Measurements from ENCODE around the gene MCC.

The MCC gene

DNA sequence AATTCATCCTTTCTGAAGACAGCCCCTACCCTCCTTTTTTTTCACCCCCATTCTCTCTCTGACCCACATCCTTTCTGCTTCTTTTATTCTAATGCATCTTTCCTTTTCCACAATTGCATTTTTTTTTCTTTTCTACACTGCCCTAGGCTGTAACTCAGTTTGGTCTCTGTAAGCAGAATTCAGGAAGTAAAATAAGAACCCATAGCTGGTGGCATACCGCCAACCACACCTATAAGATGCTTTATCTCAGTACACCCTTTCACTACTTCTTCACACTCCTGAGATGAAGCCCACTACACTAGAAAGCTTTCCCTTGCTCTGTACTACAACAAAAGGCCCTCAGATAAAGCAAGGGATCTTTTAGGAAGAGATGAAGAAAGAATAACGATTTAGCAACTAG is 37.3 kb downstream of the MCC start:
- peaks cover 3% of the 10 kb centered on the region for H3K9me3 Mint-ChIP-seq

GRCh38 chr5:113450462-113450861 is 37.8 kb downstream of the MCC start:
- peaks cover 66% of the 10 kb centered on the region for H3K4me1 Mint-ChIP-seq
- TF ChIP-seq CTCF (IDR thresholded peaks at IDR 0.05; ENCODE audit: unreplicated experiment in 3 of 3), result no peak
- H3K27ac Mint-ChIP-seq, result peak overlapping the region; percentile 74 to 100 (median 97)
- H3K36me3 Mint-ChIP-seq (ENCODE audit: low read depth), result no peaks in the 10 kb centered on the region
- H3K27me3 Mint-ChIP-seq (ENCODE audit: low read depth), result no peaks in the 10 kb centered on the region
- peaks cover 3% of the 10 kb centered on the region for H3K9me3 Mint-ChIP-seq
- peak overlapping the region in 2 of 3 experiments; percentile 11 to 60 for H3K4me3 Mint-ChIP-seq

More for the DNA sequence above, 37.3 kb downstream of the MCC start:
- H3K27me3 Mint-ChIP-seq (ENCODE audit: low read depth), result no peaks in the 10 kb centered on the region
- H3K27ac Mint-ChIP-seq, result peak overlapping the region; percentile 74 to 100 (median 97)
- peak overlapping the region in 2 of 3 experiments; percentile 9 to 19 for H3K4me3 Mint-ChIP-seq
- no peaks in the 10 kb centered on the region for H3K36me3 Mint-ChIP-seq (ENCODE audit: low read depth)
- H3K4me1 Mint-ChIP-seq, result peaks cover 67% of the 10 kb centered on the region
- no peak for TF ChIP-seq CTCF (IDR thresholded peaks at IDR 0.05; ENCODE audit: unreplicated experiment in 3 of 3)

DNA sequence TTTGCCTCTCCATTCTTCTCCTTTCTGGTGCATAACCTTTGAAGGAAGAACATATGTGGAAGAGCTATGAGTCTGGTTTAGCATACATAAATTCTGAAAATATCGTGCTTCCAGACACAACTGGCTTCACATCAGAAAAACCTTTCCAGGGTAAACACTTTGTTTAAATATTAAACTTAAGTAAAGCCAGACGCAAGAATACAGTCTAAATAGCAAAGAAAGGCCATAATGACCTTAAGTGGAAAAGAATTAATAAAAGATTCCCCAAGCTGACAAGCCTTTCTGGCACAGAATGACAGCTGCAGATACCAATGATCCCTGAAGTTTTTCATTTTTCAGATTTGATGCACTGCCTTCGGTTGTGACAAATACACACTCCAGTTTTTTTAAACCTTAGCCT is 40.0 kb downstream of the MCC start:
- H3K4me1 Mint-ChIP-seq, result peaks cover 63% of the 10 kb centered on the region
- peak overlapping the region in 2 of 3 experiments; percentile 52 to 72 for H3K4me3 Mint-ChIP-seq

DNA sequence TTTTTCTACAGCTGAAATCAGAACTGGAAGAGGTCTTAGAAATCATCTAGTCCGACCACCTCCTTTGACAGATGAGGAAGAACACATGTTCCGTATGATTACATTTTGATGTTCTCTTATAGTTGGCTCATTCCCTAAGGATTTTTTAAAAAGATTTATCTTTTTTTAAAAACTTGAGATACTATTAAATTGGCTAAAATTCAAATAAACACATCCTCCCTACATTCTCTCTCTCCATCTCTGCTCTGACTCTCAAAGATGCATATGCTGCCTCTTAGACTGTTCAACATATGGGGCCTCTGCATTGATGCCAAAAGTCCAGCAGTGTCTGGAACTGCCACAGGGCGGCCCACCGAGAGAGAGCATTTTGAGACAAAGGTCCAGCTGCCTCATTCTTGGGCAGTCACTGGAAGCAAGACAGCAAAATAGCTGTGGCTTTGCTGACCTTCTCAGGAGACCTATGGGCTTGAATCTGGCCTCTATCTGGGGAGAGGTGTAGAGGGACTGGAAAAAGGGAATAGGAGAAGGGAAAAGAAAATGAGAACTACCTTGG is 40.7 kb downstream of the MCC start:
- Mint-ChIP-seq H3K4me3 (peak overlapping the region in 2 of 3 experiments; percentile 41 to 72), H3K36me3 (ENCODE audit: low read depth) (peaks cover 16% of the 10 kb centered on the region), H3K27ac (peak overlapping the region; percentile 97 to 100 (median 99)), H3K27me3 (ENCODE audit: low read depth) (no peaks in the 10 kb centered on the region), H3K9me3 (peaks cover 26% of the 10 kb centered on the region), H3K4me1 (peaks cover 58% of the 10 kb centered on the region)
- peak; percentile 41 to 44 (median 44) for TF ChIP-seq CTCF (IDR thresholded peaks at IDR 0.05; ENCODE audit: unreplicated experiment in 3 of 3)

More for the DNA sequence above, 40.0 kb downstream of the MCC start:
- Mint-ChIP-seq H3K36me3 (ENCODE audit: low read depth) (peaks cover 12% of the 10 kb centered on the region), H3K27me3 (ENCODE audit: low read depth) (no peaks in the 10 kb centered on the region), H3K27ac (peak overlapping the region; percentile 97 to 100 (median 99)), H3K9me3 (peaks cover 19% of the 10 kb centered on the region)
- TF ChIP-seq CTCF (IDR thresholded peaks at IDR 0.05; ENCODE audit: unreplicated experiment in 3 of 3), result no peak

DNA sequence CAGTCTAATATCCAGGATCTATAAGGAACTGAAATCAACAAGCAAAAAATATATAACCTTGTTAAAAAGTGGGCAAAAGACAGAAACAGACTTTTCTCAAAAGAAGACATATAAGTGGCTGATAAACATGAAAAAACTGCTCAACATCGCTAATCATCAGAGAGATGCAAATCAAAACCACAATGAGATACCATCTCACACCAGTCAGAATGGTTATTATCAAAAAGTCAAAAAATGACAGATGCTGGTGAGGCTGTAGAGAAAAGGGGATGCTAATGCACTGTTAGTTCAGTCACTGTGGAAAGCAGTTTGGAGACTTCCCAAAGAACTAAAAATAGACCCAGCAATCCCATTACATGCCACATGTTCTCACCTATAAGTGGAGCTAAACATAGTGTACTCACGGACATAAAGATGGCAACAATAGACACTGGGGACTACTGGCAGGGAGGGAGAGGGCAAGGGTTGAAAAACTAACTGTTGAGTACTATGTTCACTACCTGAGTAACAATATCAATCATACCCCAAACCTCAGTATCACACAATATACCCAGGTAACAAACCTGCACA is 41.8 kb downstream of the MCC start:
- H3K4me3 Mint-ChIP-seq, result no peak overlapping the region
- H3K27me3 Mint-ChIP-seq (ENCODE audit: low read depth), result no peaks in the 10 kb centered on the region
- peaks cover 28% of the 10 kb centered on the region for H3K9me3 Mint-ChIP-seq
- TF ChIP-seq CTCF (IDR thresholded peaks at IDR 0.05; ENCODE audit: unreplicated experiment in 3 of 3), result no peak
- H3K4me1 Mint-ChIP-seq, result peaks cover 53% of the 10 kb centered on the region
- H3K36me3 Mint-ChIP-seq (ENCODE audit: low read depth), result peaks cover 16% of the 10 kb centered on the region
- H3K27ac Mint-ChIP-seq, result peak overlapping the region; percentile 94 to 100 (median 99)

GRCh38 chr5:113437111-113437510 is 51.1 kb downstream of the MCC start:
- peaks cover 6% of the 10 kb centered on the region for H3K9me3 Mint-ChIP-seq
- no peak overlapping the region for H3K4me3 Mint-ChIP-seq
- H3K27me3 Mint-ChIP-seq (ENCODE audit: low read depth), result no peaks in the 10 kb centered on the region
- peak overlapping the region; percentile 25 to 98 (median 95) for H3K27ac Mint-ChIP-seq
- peaks cover 33% of the 10 kb centered on the region for H3K4me1 Mint-ChIP-seq
- no peak for TF ChIP-seq CTCF (IDR thresholded peaks at IDR 0.05; ENCODE audit: unreplicated experiment in 3 of 3)
- no peaks in the 10 kb centered on the region for H3K36me3 Mint-ChIP-seq (ENCODE audit: low read depth)

All from nephron (organoid).